SJSA1 (cell line): ENCODE measurements around the gene EPSTI1. TPM values are rescaled to one million over a fixed set of nuclear protein-coding genes. Genes with fewer than 3 reads are reported as not detected.
"Not testable (repeated sequence)": the region's sequence is repeated elsewhere in the genome, so short reads cannot be mapped to it uniquely, and the experiment has no call there.

ENCODE experiments used
- DNase-seq, 2 experiments: peaks; one replicate each; pipeline ENCODE4 v3.0.0-alpha.2; 2015 to 2020; ENCODE audit warnings: low spot score in 2 of 2, low read depth in 1 of 2
- H3K27ac ChIP-seq: fragments of 250-450 bp; sonication (Bioruptor Pico); 2 replicates; pipeline ENCODE4 v1.5.1; 2020; ENCODE audit warnings: mild to moderate bottlenecking, moderate library complexity
- H3K27me3 ChIP-seq: fragments of 250-450 bp; sonication (Bioruptor Pico); replicated peaks from 2 replicates; pipeline ENCODE4 v1.5.1; 2020; ENCODE audit warnings: mild to moderate bottlenecking, moderate library complexity
- H3K36me3 ChIP-seq: fragments of 250-450 bp; sonication (Bioruptor Pico); 2 replicates; pipeline ENCODE4 v1.5.1; 2020; ENCODE audit warnings: mild to moderate bottlenecking
- H3K4me1 ChIP-seq: fragments of 250-450 bp; sonication (Bioruptor Pico); replicated peaks from 2 replicates; pipeline ENCODE4 v1.6.1; 2021; ENCODE audit warnings: mild to moderate bottlenecking
- H3K4me3 ChIP-seq: fragments of 250-450 bp; sonication (Bioruptor Pico); 2 replicates; pipeline ENCODE4 v1.5.1; 2020; ENCODE audit warnings: mild to moderate bottlenecking
- H3K9me3 ChIP-seq: fragments of 250-450 bp; sonication (Bioruptor Pico); replicated peaks from 2 replicates; pipeline ENCODE4 v1.5.1; 2020; ENCODE audit warnings: mild to moderate bottlenecking
- total RNA-seq: library from RNA; depleted of rRNA; stranded (reverse); fragments of >200 nt; shearing (Covaris generic); gene quantifications from 2 replicates; pipeline ENCODE4 v1.2.3, GENCODE V29; 2014; rRNA removed

Gene EPSTI1
- 10.2 and 21.3 TPM in 2 replicates for total RNA-seq

GRCh38 chr13:42991898-42992763 lies at the start of gene EPSTI1:
Gene EPSTI1 (minus strand): TSS chr13:42992241. CDS start chr13:42992165, 76 bp downstream.
- H3K9me3 ChIP-seq: no peaks in the 10 kb centered on the region
- H3K27me3 ChIP-seq: no peaks in the 10 kb centered on the region
- peak within 1 kb of the TSS; percentile 91 for H3K27ac ChIP-seq
- DNase-seq: peak; percentile 65 to 81
- H3K4me3 ChIP-seq: peak within 1 kb of the TSS; percentile 57
- H3K4me1 ChIP-seq: peaks cover 37% of the 10 kb centered on the region
- H3K36me3 ChIP-seq: no peaks in the 10 kb centered on the region

- H3K36me3 ChIP-seq: peaks cover 9% of the 10 kb centered on the region
- H3K9me3 ChIP-seq: no peaks in the 10 kb centered on the region
- H3K27ac ChIP-seq: no peak overlapping the region
- DNase-seq: no peak
- H3K4me3 ChIP-seq: no peak overlapping the region
- no peaks in the 10 kb centered on the region for H3K27me3 ChIP-seq
- H3K4me1 ChIP-seq: peaks cover 19% of the 10 kb centered on the region
Observed at GRCh38 chr13:43041369-43041921, 49.4 kb upstream of the EPSTI1 start.

GRCh38 chr13:43040581-43041368 lies 48.7 kb upstream of the EPSTI1 start:
- H3K4me3 ChIP-seq, DNase-seq: not testable (repeated sequence)

GRCh38 chr13:43039966-43040365 lies 47.9 kb upstream of the EPSTI1 start:
- H3K27ac ChIP-seq: no peak overlapping the region
- no peaks in the 10 kb centered on the region for H3K27me3 ChIP-seq
- H3K9me3 ChIP-seq: no peaks in the 10 kb centered on the region
- H3K4me3 ChIP-seq: no peak overlapping the region
- peaks cover 11% of the 10 kb centered on the region for H3K36me3 ChIP-seq
- H3K4me1 ChIP-seq: peaks cover 19% of the 10 kb centered on the region
- DNase-seq: no peak

More at GRCh38 chr13:43040581-43041368, 48.7 kb upstream of the EPSTI1 start:
- not testable (repeated sequence) for H3K27ac ChIP-seq, H3K27me3 ChIP-seq, H3K9me3 ChIP-seq
- H3K4me1 ChIP-seq: peaks cover 19% of the 10 kb centered on the region
- H3K36me3 ChIP-seq: peaks cover 11% of the 10 kb centered on the region

GRCh38 chr13:43036351-43037250 lies 44.6 kb upstream of the EPSTI1 start:
- no peaks in the 10 kb centered on the region for H3K27me3 ChIP-seq
- no peak overlapping the region for H3K4me3 ChIP-seq
- H3K9me3 ChIP-seq: no peaks in the 10 kb centered on the region
- no peak overlapping the region for H3K27ac ChIP-seq
- peaks cover 8% of the 10 kb centered on the region for H3K4me1 ChIP-seq
- no peak for DNase-seq
- peaks cover 23% of the 10 kb centered on the region for H3K36me3 ChIP-seq

- no peaks in the 10 kb centered on the region for H3K4me1 ChIP-seq
- no peak for DNase-seq
- peaks cover 33% of the 10 kb centered on the region for H3K36me3 ChIP-seq
- H3K9me3 ChIP-seq: no peaks in the 10 kb centered on the region
- H3K27ac ChIP-seq: no peak overlapping the region
- H3K4me3 ChIP-seq: no peak overlapping the region
- no peaks in the 10 kb centered on the region for H3K27me3 ChIP-seq
Observed at GRCh38 chr13:43033038-43033437, 41.0 kb upstream of the EPSTI1 start.

GRCh38 chr13:43031881-43032280 lies 39.8 kb upstream of the EPSTI1 start:
- Histone ChIP-seq H3K27me3 (no peaks in the 10 kb centered on the region), H3K27ac (no peak overlapping the region), H3K4me1 (no peaks in the 10 kb centered on the region), H3K9me3 (no peaks in the 10 kb centered on the region), H3K4me3 (no peak overlapping the region), H3K36me3 (peaks cover 40% of the 10 kb centered on the region)
- DNase-seq: no peak

GRCh38 chr13:43030548-43030947 lies 38.5 kb upstream of the EPSTI1 start:
- no peaks in the 10 kb centered on the region for H3K4me1 ChIP-seq
- no peak for DNase-seq

GRCh38 chr13:43026262-43026661 lies 34.2 kb upstream of the EPSTI1 start:
- Histone ChIP-seq H3K27me3 (no peaks in the 10 kb centered on the region), H3K4me3 (no peak overlapping the region), H3K9me3 (peaks cover 3% of the 10 kb centered on the region; the same call in 1 of the 2 replicates), H3K4me1 (peaks cover 17% of the 10 kb centered on the region), H3K36me3 (peaks cover 28% of the 10 kb centered on the region), H3K27ac (no peak overlapping the region)
- DNase-seq: no peak

More at GRCh38 chr13:43030548-43030947, 38.5 kb upstream of the EPSTI1 start:
- Histone ChIP-seq H3K4me3 (no peak overlapping the region), H3K9me3 (no peaks in the 10 kb centered on the region), H3K27me3 (no peaks in the 10 kb centered on the region), H3K36me3 (peaks cover 36% of the 10 kb centered on the region), H3K27ac (no peak overlapping the region)

GRCh38 chr13:43023289-43023963 lies 31.4 kb upstream of the EPSTI1 start, which contains the start of gene DNAJC15:
Gene DNAJC15 (plus strand): TSS chr13:43023586. CDS start chr13:43023627, 41 bp downstream.
- Histone ChIP-seq H3K4me3 (peak within 1 kb of the TSS; percentile 65), H3K27me3 (no peaks in the 10 kb centered on the region), H3K36me3 (peaks cover 20% of the 10 kb centered on the region), H3K9me3 (peaks cover 3% of the 10 kb centered on the region; the same call in 1 of the 2 replicates), H3K27ac (peak within 1 kb of the TSS; percentile 87), H3K4me1 (peaks cover 17% of the 10 kb centered on the region)
- DNase-seq: peak; percentile 80 to 82

- peaks cover 15% of the 10 kb centered on the region for H3K36me3 ChIP-seq
- no peak for DNase-seq
- H3K4me3 ChIP-seq: peak overlapping the region; percentile 65
- no peaks in the 10 kb centered on the region for H3K27me3 ChIP-seq
- H3K27ac ChIP-seq: peak overlapping the region; percentile 87
- peaks cover 3% of the 10 kb centered on the region; the same call in 1 of the 2 replicates for H3K9me3 ChIP-seq
- H3K4me1 ChIP-seq: peaks cover 17% of the 10 kb centered on the region
Observed at GRCh38 chr13:43022934-43023288, 30.9 kb upstream of the EPSTI1 start.

- Histone ChIP-seq H3K4me1 (peaks cover 17% of the 10 kb centered on the region), H3K4me3 (no peak overlapping the region), H3K9me3 (peaks cover 3% of the 10 kb centered on the region; the same call in 1 of the 2 replicates), H3K36me3 (peaks cover 9% of the 10 kb centered on the region), H3K27me3 (no peaks in the 10 kb centered on the region), H3K27ac (no peak overlapping the region)
- DNase-seq: peak in 1 of 2 experiments; percentile 23
Observed at GRCh38 chr13:43021926-43022670, 30.1 kb upstream of the EPSTI1 start.
